HG03039 (cell line): ENCODE measurements around the gene CYREN.
"Not testable (repeated sequence)": the region's sequence is repeated elsewhere in the genome, so short reads cannot be mapped to it uniquely, and the experiment has no call there.

Experiments
- ATAC-seq: cut with Tn5 transposase; IDR thresholded peaks from one replicate; pipeline ENCODE4 v1.9.1; 2021; ENCODE audit warnings: mild to moderate bottlenecking, moderate library complexity; ENCODE audit not compliant: unreplicated experiment

Gene CYREN, protein sequence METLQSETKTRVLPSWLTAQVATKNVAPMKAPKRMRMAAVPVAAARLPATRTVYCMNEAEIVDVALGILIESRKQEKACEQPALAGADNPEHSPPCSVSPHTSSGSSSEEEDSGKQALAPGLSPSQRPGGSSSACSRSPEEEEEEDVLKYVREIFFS

GRCh38 chr7:135170274-135170997 lies at the start of gene CYREN:
TSS of gene CYREN (minus strand) at chr7:135170707. CDS start at chr7:135168922, 1,785 bp downstream.
- ATAC-seq: peak; percentile 79

GRCh38 chr7:135217645-135218509 lies 47.4 kb upstream of the CYREN start:
- no peak for ATAC-seq

DNA sequence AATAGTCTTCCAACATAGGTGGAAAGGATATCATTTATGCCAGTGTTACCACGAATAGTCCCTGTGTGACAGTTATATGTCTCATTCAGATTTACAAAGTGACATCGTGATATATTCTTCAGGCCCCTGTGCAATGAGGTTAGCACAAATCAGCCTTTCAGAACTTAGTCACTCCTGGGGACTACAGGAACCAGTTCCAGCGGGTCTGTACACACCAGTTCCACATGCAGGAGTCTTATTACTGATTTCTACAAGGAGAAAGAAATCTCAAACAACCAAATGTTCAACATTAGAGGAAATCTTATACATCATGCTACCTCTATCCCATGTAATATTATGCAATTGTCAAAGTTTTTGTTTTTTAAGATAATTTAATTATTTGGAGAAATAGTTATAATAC lies 45.2 kb upstream of the CYREN start:
- ATAC-seq: no peak

GRCh38 chr7:135215180-135215579 lies 44.7 kb upstream of the CYREN start:
- ATAC-seq: no peak

DNA sequence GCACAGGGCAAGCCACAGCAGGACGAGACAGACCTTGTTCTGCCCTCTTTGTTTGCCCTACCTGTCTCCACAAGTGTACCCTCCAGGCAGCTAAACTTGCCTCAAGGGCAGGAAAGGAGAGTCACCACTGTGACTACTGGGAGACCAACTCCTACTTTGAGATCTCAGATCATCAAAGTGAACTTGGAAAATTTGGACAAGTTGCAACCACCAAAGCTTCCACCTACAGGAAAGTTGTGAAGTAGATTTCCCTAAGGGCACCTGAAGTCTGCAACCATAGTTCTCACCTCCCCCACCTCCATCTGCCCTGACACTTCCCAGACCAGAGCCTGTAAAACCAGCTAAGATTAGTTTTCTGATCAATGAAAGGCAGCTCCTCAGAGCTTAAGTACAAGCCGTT lies 43.3 kb upstream of the CYREN start:
- no peak for ATAC-seq

GRCh38 chr7:135211946-135212685 lies 41.6 kb upstream of the CYREN start:
- not testable (repeated sequence) for ATAC-seq

DNA sequence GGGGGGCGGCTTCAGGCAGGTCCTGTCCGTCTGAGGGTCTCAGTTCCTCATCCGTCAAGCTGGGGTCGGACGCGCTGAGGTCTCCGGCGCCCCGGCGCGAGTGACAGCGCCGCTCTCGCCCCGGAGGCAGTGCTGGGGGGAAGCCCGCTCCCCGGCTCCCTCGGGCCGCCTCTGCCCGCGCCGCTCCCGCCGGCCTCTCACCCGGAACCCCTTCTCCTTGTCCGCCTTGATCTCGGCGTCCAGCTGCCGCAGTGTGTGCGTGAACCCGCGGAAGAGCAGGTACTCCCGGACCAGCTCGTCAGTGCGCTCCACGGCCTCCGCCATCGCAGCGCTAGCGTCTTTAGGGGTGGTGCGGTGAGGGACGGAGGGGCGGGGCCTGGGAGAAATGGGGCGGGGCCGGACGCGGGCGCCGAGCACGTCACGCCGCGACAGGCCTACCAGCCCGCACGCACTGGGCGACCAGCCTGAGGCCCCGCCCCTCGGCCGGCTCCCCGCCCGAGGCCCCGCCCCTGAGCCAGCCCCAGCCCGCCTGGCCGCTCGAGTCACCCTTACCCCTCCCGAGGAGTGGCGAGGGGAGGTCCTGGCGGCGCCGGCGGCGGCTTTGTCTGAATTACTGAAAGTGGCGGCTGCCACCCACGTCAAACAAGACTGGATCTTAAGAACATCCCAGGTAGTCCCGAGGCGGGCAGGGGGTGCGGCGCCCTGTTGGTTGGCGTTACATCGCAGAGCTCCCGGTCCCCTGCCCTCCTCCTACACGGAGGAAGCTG lies 40.9 kb upstream of the CYREN start, which contains the start of gene WDR91:
WDR91 (minus strand) TSS at position 348 of the 767 bp plus-strand sequence; CDS start at position 324, 24 bp downstream.
- ATAC-seq: peak; percentile 79

GRCh38 chr7:135210888-135211178 lies 40.3 kb upstream of the CYREN start:
- no peak for ATAC-seq

DNA sequence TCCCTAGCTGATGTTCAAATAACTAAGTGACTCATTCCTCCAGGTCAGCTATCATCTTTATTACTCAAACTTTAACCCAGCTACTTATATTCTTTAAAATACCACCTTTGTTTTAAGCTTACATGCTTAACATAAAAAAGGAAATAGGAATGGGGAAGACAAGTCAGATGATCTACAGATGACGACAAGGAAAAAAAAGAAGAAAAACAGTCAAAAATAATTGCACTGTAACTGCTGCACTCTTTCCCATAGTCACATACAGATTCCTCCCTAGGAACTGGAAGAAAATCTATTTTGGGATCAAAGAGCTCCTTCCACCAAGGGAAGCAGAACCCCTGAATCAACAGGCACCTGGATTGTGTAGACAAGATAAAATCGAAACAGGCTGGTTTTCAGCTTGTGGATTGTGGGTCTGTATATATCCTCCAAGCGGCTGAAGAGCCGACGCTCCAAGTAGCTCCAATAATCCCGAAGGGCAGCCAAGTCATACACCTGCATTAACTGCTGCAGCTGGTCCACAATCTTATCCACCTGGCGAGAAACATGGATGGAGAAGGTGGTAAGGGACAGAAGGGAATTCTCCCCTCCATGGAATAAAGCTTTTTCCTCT lies 38.8 kb upstream of the CYREN start:
- no peak for ATAC-seq

GRCh38 chr7:135208102-135208793 lies 37.7 kb upstream of the CYREN start:
- no peak for ATAC-seq

DNA sequence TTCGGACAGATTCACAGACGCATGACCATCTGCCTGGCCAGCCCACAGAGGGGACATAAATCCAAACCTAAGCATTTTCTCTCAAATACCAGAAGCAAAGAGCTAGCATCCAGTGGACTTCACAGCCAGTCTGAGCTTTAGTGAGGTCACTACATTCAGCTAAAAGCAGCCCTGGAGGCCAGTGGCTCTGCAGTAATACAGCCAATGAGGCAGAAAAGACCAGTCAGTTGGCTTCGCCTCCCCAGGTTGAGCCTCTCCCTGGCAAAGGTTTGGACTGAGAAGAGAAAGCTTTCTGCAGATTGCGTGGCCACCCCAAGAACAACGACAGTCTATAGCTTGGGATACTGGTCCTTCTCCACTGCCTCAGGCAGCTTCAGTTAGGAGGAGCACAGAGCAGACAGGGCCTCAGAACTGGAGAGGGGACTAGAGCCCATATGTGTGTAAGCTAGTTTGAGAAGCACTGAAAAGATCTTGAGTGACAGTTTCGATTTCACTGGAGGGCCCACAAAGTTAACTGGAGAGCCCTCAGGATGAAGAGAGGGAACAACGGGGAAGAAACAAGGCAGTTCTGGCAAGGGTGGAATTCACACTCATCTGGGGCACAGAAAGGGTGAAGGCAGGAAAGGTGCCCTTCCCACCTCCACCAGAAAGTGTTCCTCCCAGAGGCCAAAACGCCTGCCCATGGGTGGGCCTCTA lies 37.0 kb upstream of the CYREN start:
- no peak for ATAC-seq

- ATAC-seq: peak; percentile 22
These were observed 36.5 kb upstream of the CYREN start for GRCh38 chr7:135206941-135207391.

- ATAC-seq: no peak
These were observed 35.3 kb upstream of the CYREN start for GRCh38 chr7:135205850-135206249.

GRCh38 chr7:135204876-135205275 lies 34.4 kb upstream of the CYREN start:
- ATAC-seq: no peak

DNA sequence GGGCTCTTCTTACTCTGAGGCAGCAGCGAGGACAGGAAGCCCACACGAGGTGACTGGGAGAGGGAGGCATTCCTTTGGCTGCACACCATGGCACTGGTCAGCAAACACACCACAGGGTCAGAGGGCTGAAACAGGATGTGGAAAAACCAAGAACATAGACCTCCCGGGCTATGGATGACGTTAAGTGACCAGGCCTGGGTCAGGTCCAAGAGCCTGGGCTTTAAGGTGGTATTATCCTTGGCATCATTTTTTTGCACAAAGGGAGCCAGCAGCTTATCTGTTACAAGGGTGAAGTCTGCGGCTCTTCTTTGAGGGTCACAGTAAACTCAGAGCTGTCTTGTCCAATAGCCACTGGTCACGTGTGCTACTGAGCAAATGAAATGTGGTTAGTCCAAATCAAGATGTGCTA lies 33.8 kb upstream of the CYREN start:
- no peak for ATAC-seq

DNA sequence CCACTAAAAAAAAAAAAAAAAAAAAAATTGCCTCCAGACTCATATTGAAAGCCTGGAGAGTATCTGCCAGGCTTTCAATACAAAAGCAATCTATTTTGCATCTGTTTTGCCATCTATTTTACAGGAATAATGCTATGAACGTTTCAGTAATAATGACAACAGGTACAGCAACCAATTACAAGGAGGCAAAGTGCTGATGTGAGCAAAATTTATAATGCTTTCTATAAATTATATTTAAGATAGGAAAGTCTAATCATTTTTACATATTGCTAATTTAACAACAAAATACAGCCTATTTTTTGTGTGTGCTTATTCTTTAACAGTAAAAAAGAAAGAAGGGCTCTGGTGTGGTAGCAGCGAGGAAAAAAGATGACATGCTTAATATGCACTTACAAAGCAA lies 30.8 kb upstream of the CYREN start:
- no peak for ATAC-seq

GRCh38 chr7:135200821-135201331 lies 30.4 kb upstream of the CYREN start:
- no peak for ATAC-seq

DNA sequence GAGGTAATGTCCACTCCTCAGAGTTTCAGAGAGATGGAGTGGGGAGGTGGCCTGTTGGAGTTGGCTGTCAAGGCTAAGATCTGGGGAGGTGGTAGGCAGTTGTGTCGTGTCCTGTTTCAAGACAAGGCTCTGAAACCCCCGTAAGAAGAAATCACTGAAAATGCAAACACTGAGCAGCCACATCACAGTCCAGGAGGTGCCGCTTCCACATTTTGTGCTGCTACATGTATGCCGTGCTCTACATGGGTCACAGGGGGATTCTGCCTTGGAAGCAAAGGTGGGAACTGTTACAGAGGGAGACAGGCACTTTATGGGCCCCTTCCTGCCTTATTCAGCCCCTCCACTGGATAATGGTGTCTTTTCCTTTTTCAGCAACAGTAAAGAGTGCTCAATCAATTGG lies 28.9 kb upstream of the CYREN start:
- no peak for ATAC-seq
